Endothelial cell of umbilical vein (primary cell): ENCODE results near the gene DIAPH2.

Experiments used
- CTCF ChIP-seq, 2 donors: IDR thresholded peaks; 1 replicate in 1 of 2; 2 replicates in 1 of 2; pipeline ENCODE4 v1.5.1; 2011; ENCODE audit warnings: low read length in 2 of 2, mild to moderate bottlenecking in 2 of 2, moderate library complexity in 2 of 2, control low read depth in 1 of 2, inconsistent platforms in 1 of 2, low read depth in 1 of 2; ENCODE audit not compliant: insufficient read depth in 1 of 2; ENCODE audit errors: extremely low read depth in 1 of 2
- EZH2 ChIP-seq: IDR thresholded peaks from 2 replicates; pipeline ENCODE4 v1.6.1; 2012; ENCODE audit warnings: borderline replicate concordance, low read depth, mild to moderate bottlenecking, moderate library complexity, low read length, inconsistent platforms; ENCODE audit not compliant: severe bottlenecking
- FOS ChIP-seq: IDR thresholded peaks from 2 replicates; pipeline ENCODE4 v1.6.1; 2011; ENCODE audit warnings: mild to moderate bottlenecking, low read length, moderate library complexity, borderline replicate concordance; ENCODE audit not compliant: insufficient read depth
- MAX ChIP-seq: IDR thresholded peaks from 2 replicates; pipeline ENCODE4 v1.6.1; 2011; ENCODE audit not compliant: insufficient read depth, insufficient read length
- MYC ChIP-seq: IDR thresholded peaks from one replicate; pipeline ENCODE4 v1.6.1; 2011; ENCODE audit warnings: mild to moderate bottlenecking, low read depth, low read length
- POLR2A ChIP-seq: IDR thresholded peaks from 2 replicates; pipeline ENCODE4 v1.6.1; 2012; ENCODE audit warnings: low read depth, mild to moderate bottlenecking, control low read depth, low read length
- POLR2AphosphoS5 ChIP-seq: IDR thresholded peaks from 2 replicates; pipeline ENCODE4 v1.6.1; 2012; ENCODE audit warnings: low read depth, mild to moderate bottlenecking, control low read depth, low read length, moderate library complexity; ENCODE audit not compliant: insufficient read depth

- TF ChIP-seq POLR2A (no peak), CTCF (IDR thresholded peaks at IDR 0.05; ENCODE audit: extremely low read depth in 1 of 2, insufficient read depth in 1 of 2, low read depth in 1 of 2, low read length in 2 of 2) (no peak), EZH2 (no peak), POLR2AphosphoS5 (no peak), MAX (no peak), FOS (no peak), MYC (no peak)
Measured at GRCh38 chrX:96909291-96909690, 224.6 kb downstream of the DIAPH2 start.
